Measurements from ENCODE around the gene OR2T3.

Gene OR2T3

GRCh38 chr1:248521856-248522255, 48.7 kb downstream of the OR2T3 start:
- Histone ChIP-seq H3K79me2 (no peaks in the 10 kb centered on the region), H3K4me3 (ENCODE audit: low read depth, low read length) (no peak overlapping the region), H3K9me3 (ENCODE audit: control insufficient read depth, low read length) (no peaks in the 10 kb centered on the region), H3K4me1 (no peaks in the 10 kb centered on the region), H2AFZ (no peak overlapping the region), H3K27me3 (ENCODE audit: control insufficient read depth, insufficient read depth, low read length) (no peaks in the 10 kb centered on the region), H3K27ac (no peak overlapping the region), H3K36me3 (ENCODE audit: control insufficient read depth, insufficient read depth, low read length) (no peaks in the 10 kb centered on the region), H3K9ac (no peak overlapping the region), H3K4me2 (ENCODE audit: low read length) (no peak overlapping the region)
- TF ChIP-seq CTCF (IDR thresholded peaks at IDR 0.05), result no peak
